H9 (cell line): ENCODE measurements around the gene LTV1. TPM values are rescaled to one million over a fixed set of nuclear protein-coding genes. Genes with fewer than 3 reads are reported as not detected.

Source experiments
- DNase-seq: peaks from one replicate; pipeline ENCODE4 v3.0.0-alpha.2; 2017
- H2AFZ ChIP-seq: one replicate; pipeline ENCODE4 v1.6.1; 2013; ENCODE audit warnings: mild to moderate bottlenecking, low read length, control low read depth, moderate library complexity
- H2AK5ac ChIP-seq: 2 replicates; pipeline ENCODE4 v1.6.1; 2013; ENCODE audit warnings: low read length, control low read depth, mixed read lengths; ENCODE audit not compliant: insufficient read length
- H2BK120ac ChIP-seq: one replicate; pipeline ENCODE4 v1.6.1; 2013; ENCODE audit warnings: low read depth, mild to moderate bottlenecking, low read length, control low read depth, inconsistent platforms; ENCODE audit not compliant: poor library complexity, severe bottlenecking
- H2BK12ac ChIP-seq: 2 replicates; pipeline ENCODE4 v1.6.1; 2013; ENCODE audit warnings: low read length, control low read depth, mixed read lengths, low read depth; ENCODE audit not compliant: insufficient read length
- H2BK15ac ChIP-seq: 2 replicates; pipeline ENCODE4 v1.6.1; 2013; ENCODE audit warnings: low read depth, low read length, control low read depth
- H2BK20ac ChIP-seq: one replicate; pipeline ENCODE4 v1.6.1; 2013; ENCODE audit warnings: low read depth, mild to moderate bottlenecking, low read length, control low read depth, inconsistent platforms; ENCODE audit not compliant: poor library complexity, severe bottlenecking
- H2BK5ac ChIP-seq: 2 replicates; pipeline ENCODE4 v1.6.1; 2013; ENCODE audit warnings: low read length, control low read depth, mixed read lengths; ENCODE audit not compliant: insufficient read length
- H3K14ac ChIP-seq: 2 replicates; pipeline ENCODE4 v1.6.1; 2013; ENCODE audit warnings: low read length, control low read depth; ENCODE audit not compliant: insufficient read depth
- H3K18ac ChIP-seq: 2 replicates; pipeline ENCODE4 v1.6.1; 2013; ENCODE audit warnings: low read depth, mild to moderate bottlenecking, mixed read lengths, low read length, control low read depth; ENCODE audit not compliant: insufficient read length
- H3K23ac ChIP-seq: 2 replicates; pipeline ENCODE4 v1.6.1; 2013; ENCODE audit warnings: low read length, control low read depth, mixed read lengths, low read depth; ENCODE audit not compliant: insufficient read length
- H3K23me2 ChIP-seq: 2 replicates; pipeline ENCODE4 v1.6.1; 2013; ENCODE audit warnings: low read depth, mild to moderate bottlenecking, mixed read lengths, low read length, control low read depth; ENCODE audit not compliant: insufficient read length, poor library complexity, severe bottlenecking
- H3K27ac ChIP-seq: 2 replicates; pipeline ENCODE4 v1.5.1; 2013; ENCODE audit warnings: low read length, control low read depth, mixed read lengths, low read depth; ENCODE audit not compliant: insufficient read length
- H3K27me3 ChIP-seq: 2 replicates; pipeline ENCODE4 v1.6.1; 2013; ENCODE audit warnings: low read length, control low read depth, inconsistent platforms; ENCODE audit not compliant: insufficient read depth
- H3K4ac ChIP-seq: 2 replicates; pipeline ENCODE4 v1.6.1; 2013; ENCODE audit warnings: low read depth, mild to moderate bottlenecking, control low read depth, inconsistent platforms, low read length, moderate library complexity
- H3K4me1 ChIP-seq: 2 replicates; pipeline ENCODE4 v1.6.1; 2013; ENCODE audit warnings: low read length, control low read depth, inconsistent platforms; ENCODE audit not compliant: insufficient read depth
- H3K4me2 ChIP-seq: 2 replicates; pipeline ENCODE4 v1.6.1; 2013; ENCODE audit warnings: low read length, control low read depth, mixed read lengths; ENCODE audit not compliant: insufficient read length, insufficient read depth
- H3K56ac ChIP-seq: 2 replicates; pipeline ENCODE4 v1.6.1; 2013; ENCODE audit warnings: low read depth, mild to moderate bottlenecking, mixed read lengths, low read length, control low read depth; ENCODE audit not compliant: insufficient read length
- H3K79me1 ChIP-seq: 2 replicates; pipeline ENCODE4 v1.6.1; 2013; ENCODE audit warnings: low read depth, mild to moderate bottlenecking, moderate library complexity, low read length, control low read depth, inconsistent platforms; ENCODE audit not compliant: insufficient read depth, poor library complexity, severe bottlenecking
- H3K79me2 ChIP-seq: 2 replicates; pipeline ENCODE4 v1.6.1; 2013; ENCODE audit warnings: low read length, control low read depth, inconsistent platforms; ENCODE audit not compliant: insufficient read depth
- H3K9ac ChIP-seq: 2 replicates; pipeline ENCODE4 v1.6.1; 2013; ENCODE audit warnings: low read length, control low read depth, mixed read lengths; ENCODE audit not compliant: insufficient read length; ENCODE audit errors: extremely low read depth
- H3K9me3 ChIP-seq: one replicate; pipeline ENCODE4 v1.6.1; 2013; ENCODE audit warnings: low read depth, low read length, inconsistent platforms; ENCODE audit not compliant: control insufficient read depth
- H3T11ph ChIP-seq: one replicate; pipeline ENCODE4 v1.6.1; 2013; ENCODE audit warnings: mild to moderate bottlenecking, low read length, control low read depth, inconsistent platforms
- H4K20me1 ChIP-seq: one replicate; pipeline ENCODE4 v1.6.1; 2013; ENCODE audit not compliant: control insufficient read depth, insufficient read length, insufficient read depth
- H4K5ac ChIP-seq: 2 replicates; pipeline ENCODE4 v1.6.1; 2013; ENCODE audit warnings: low read depth, mild to moderate bottlenecking, mixed read lengths, low read length, control low read depth; ENCODE audit not compliant: insufficient read length
- H4K8ac ChIP-seq: replicated peaks from 2 replicates; pipeline ENCODE4 v1.6.1; 2013; ENCODE audit warnings: low read length, control low read depth, mixed read lengths, low read depth; ENCODE audit not compliant: insufficient read length
- H4K91ac ChIP-seq: 2 replicates; pipeline ENCODE4 v1.6.1; 2013; ENCODE audit warnings: low read depth, mild to moderate bottlenecking, moderate library complexity, mixed read lengths, low read length, control low read depth; ENCODE audit not compliant: insufficient read length
- H3K27ac Mint-ChIP-seq, 3 experiments: 2 replicates in 2 of 3; 3 replicates in 1 of 3; pipeline ENCODE4 v1.8.0; 2020 to 2021; ENCODE audit warnings: mixed read lengths in 3 of 3, mild to moderate bottlenecking in 1 of 3, moderate library complexity in 1 of 3
- H3K27me3 Mint-ChIP-seq: 2 replicates; pipeline ENCODE4 v1.8.0; 2021; ENCODE audit warnings: low read depth, mild to moderate bottlenecking, moderate library complexity, mixed read lengths
- H3K36me3 Mint-ChIP-seq, 3 experiments: 2 replicates in 2 of 3; 3 replicates in 1 of 3; pipeline ENCODE4 v1.8.0; 2020 to 2021; ENCODE audit warnings: low read depth in 3 of 3, mixed read lengths in 3 of 3; ENCODE audit not compliant: insufficient read depth in 1 of 3
- H3K4me1 Mint-ChIP-seq, 2 experiments: 2 replicates each; pipeline ENCODE4 v1.8.0; 2020; ENCODE audit warnings: mixed read lengths in 2 of 2
- H3K4me3 Mint-ChIP-seq, 2 experiments: 2 replicates in 1 of 2; 3 replicates in 1 of 2; pipeline ENCODE4 v1.8.0; 2020 to 2021; ENCODE audit warnings: mild to moderate bottlenecking in 2 of 2, mixed read lengths in 2 of 2, moderate library complexity in 1 of 2
- H3K9me3 Mint-ChIP-seq, 2 experiments: 2 replicates in 1 of 2; 3 replicates in 1 of 2; pipeline ENCODE4 v1.8.0; 2020; ENCODE audit warnings: mild to moderate bottlenecking in 2 of 2, mixed read lengths in 2 of 2, moderate library complexity in 1 of 2
- CTCF ChIP-seq: fragments of 200-600 bp; sonication (generic); conservative IDR thresholded peaks from 3 replicates; pipeline ENCODE4 v1.8.0; 2021; ENCODE audit warnings: antibody characterized with exemption, mild to moderate bottlenecking
- WGBS: extraction: QIAGEN DNeasy Blood & Tissue Kit; methylation state at CpG from one replicate; pipeline ENCODE4 v1.1.7; 2013; ENCODE audit warnings: missing lambda C conversion rate, low lambda C conversion rate, mixed read lengths; ENCODE audit not compliant: insufficient read length; ENCODE audit errors: extremely low coverage; 5-methylcytosine and 5-hydroxymethylcytosine counted together
- total RNA-seq: library from RNA; stranded (reverse); gene quantifications from 2 replicates; pipeline ENCODE4 v1.2.1, GENCODE V29; 2021

LTV1 gene
- total RNA-seq, 1 experiment from 2014 or later: 62.9 TPM

GRCh38 chr6:143804835-143805239 lies 38.3 kb upstream of the LTV1 start:
- Histone ChIP-seq H4K5ac (no peak overlapping the region), H4K20me1 (no peaks in the 10 kb centered on the region), H4K8ac (no peak overlapping the region), H2BK20ac (no peak overlapping the region), H3K18ac (no peak overlapping the region), H3K9ac (no peak overlapping the region), H3K79me1 (no peaks in the 10 kb centered on the region), H3K23ac (no peak overlapping the region), H2BK15ac (no peak overlapping the region), H3K14ac (no peak overlapping the region), H3K27me3 (no peaks in the 10 kb centered on the region), H3K56ac (no peak overlapping the region), H2BK12ac (no peak overlapping the region), H2AK5ac (no peak overlapping the region), H4K91ac (no peak overlapping the region), H3K4ac (no peak overlapping the region), H2BK5ac (no peak overlapping the region), H3K79me2 (no peaks in the 10 kb centered on the region), H3T11ph (no peak overlapping the region), H3K23me2 (no peaks in the 10 kb centered on the region), H3K4me2 (no peak overlapping the region), H2AFZ (no peak overlapping the region), H2BK120ac (no peak overlapping the region), H3K9me3 (no peaks in the 10 kb centered on the region), H3K4me1 (no peaks in the 10 kb centered on the region; the same call in 1 of the 2 replicates), H3K27ac (no peak overlapping the region)
- Mint-ChIP-seq H3K4me1 (peaks cover 12 to 14% of the 10 kb centered on the region in 2 experiments), H3K4me3 (no peak overlapping the region), H3K9me3 (peaks cover 8% of the 10 kb centered on the region in 2 experiments; a peak in 4 of 5 replicates), H3K27me3 (no peaks in the 10 kb centered on the region), H3K27ac (peak overlapping the region in 1 of 3 experiments; percentile 28; a peak in 1 of 7 replicates), H3K36me3 (peaks cover 14 to 73% (median 50%) of the 10 kb centered on the region in 3 experiments)
- no peak for DNase-seq
- no peak for TF ChIP-seq CTCF
- WGBS: no CpG with 5 or more reads among the region's 4 CpGs
